C4-2B (cell line): ENCODE results near the gene LSM14A.

ENCODE experiments used
- H3K27ac ChIP-seq: fragments of 450-650 bp; 2 replicates; pipeline ENCODE4 v1.5.1; 2017
- ZFX ChIP-seq: fragments of 450-650 bp; IDR thresholded peaks from 2 replicates; pipeline ENCODE4 v1.6.1; 2017
- TF ChIP-seq, protein P1 (sequence below): fragments of 450-650 bp; conservative IDR thresholded peaks from 2 replicates; pipeline ENCODE4 v1.5.1; 2017; ENCODE audit warnings: mild to moderate bottlenecking

LSM14A gene

DNA sequence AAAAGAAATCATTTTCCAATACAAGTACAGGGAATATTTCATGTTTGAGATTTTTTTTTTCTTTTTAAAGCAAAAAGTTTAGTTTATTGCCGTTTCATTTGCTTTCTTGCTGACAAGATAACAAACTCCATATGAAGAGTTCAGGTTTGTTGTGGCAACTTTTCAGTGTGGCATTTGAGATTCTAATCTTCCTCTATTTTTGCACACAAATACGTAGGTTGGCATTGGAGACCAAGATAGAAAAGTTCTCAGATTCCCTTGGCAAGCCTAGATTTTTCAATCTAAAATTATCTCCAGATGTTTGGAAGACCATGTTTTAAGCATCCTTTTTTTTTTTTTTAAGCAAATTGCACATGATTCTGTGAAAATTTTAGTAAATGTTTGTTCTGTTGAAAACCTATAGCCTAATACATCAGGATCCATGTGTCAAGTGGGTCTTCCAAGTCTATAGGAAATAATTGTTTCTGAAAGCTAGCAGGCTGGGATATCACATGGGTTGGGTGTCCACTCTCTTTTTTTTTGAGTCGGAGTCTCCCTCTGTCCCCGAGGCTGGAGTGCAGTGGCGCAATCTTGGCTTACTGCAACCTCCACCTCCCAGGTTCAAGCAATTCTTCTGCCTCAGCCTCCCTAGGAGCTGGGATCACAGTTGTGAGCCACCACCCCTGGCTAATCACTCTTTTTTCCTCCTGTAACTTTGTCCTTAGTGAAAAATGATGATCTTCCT is 84.7 kb downstream of the LSM14A start:
- TF ChIP-seq, protein P1, sequence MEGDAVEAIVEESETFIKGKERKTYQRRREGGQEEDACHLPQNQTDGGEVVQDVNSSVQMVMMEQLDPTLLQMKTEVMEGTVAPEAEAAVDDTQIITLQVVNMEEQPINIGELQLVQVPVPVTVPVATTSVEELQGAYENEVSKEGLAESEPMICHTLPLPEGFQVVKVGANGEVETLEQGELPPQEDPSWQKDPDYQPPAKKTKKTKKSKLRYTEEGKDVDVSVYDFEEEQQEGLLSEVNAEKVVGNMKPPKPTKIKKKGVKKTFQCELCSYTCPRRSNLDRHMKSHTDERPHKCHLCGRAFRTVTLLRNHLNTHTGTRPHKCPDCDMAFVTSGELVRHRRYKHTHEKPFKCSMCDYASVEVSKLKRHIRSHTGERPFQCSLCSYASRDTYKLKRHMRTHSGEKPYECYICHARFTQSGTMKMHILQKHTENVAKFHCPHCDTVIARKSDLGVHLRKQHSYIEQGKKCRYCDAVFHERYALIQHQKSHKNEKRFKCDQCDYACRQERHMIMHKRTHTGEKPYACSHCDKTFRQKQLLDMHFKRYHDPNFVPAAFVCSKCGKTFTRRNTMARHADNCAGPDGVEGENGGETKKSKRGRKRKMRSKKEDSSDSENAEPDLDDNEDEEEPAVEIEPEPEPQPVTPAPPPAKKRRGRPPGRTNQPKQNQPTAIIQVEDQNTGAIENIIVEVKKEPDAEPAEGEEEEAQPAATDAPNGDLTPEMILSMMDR = no peak
- TF ChIP-seq ZFX = no peak
- H3K27ac ChIP-seq = no peak overlapping the region

GRCh38 chr19:34257559-34257924 is 85.2 kb downstream of the LSM14A start:
- H3K27ac ChIP-seq = no peak overlapping the region
- TF ChIP-seq, protein P1 = no peak
- no peak for TF ChIP-seq ZFX

GRCh38 chr19:34259367-34260095 is 87.2 kb downstream of the LSM14A start:
- no peak for TF ChIP-seq ZFX
- TF ChIP-seq, protein P1 = no peak
- no peak overlapping the region for H3K27ac ChIP-seq

DNA sequence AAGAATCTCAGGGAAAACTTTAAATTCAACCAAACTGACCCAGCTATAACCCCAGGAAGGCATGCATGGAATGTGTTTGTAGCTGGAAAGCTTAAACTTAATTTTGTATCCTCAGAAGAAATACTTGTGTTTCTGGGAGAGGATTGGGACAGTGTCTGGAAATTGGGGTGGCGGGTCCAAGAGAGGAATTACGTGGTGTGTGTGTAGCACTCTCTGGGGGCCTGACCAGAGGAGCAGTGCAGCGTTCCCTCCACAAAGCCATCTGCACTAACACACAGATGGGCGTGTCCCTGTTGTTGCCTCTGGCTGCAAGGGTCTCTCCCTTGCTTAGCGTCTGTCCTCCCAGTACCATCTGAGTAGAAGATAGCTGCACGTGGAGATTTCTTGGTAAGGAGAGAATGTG is 88.5 kb downstream of the LSM14A start:
- TF ChIP-seq, protein P1 = no peak
- TF ChIP-seq ZFX = no peak

GRCh38 chr19:34261334-34262109 is 89.2 kb downstream of the LSM14A start:
- H3K27ac ChIP-seq = no peak overlapping the region
- TF ChIP-seq, protein P1 = no peak
- TF ChIP-seq ZFX = no peak

More for the DNA sequence above, 88.5 kb downstream of the LSM14A start:
- no peak overlapping the region for H3K27ac ChIP-seq

GRCh38 chr19:34263745-34264237 is 91.5 kb downstream of the LSM14A start:
- H3K27ac ChIP-seq = no peak overlapping the region
- TF ChIP-seq ZFX = no peak
- TF ChIP-seq, protein P1 = no peak
